SH-SY5Y (cell line): Measurements from ENCODE around the gene KIF14.

Source experiments
- GATA2 ChIP-seq: IDR thresholded peaks from 2 replicates; pipeline ENCODE4 v1.6.1; 2011; ENCODE audit warnings: mild to moderate bottlenecking, low read depth, low read length
- GATA3 ChIP-seq: IDR thresholded peaks from 2 replicates; pipeline ENCODE4 v1.6.1; 2011; ENCODE audit warnings: low read depth, mild to moderate bottlenecking, low read length, moderate library complexity

DNA sequence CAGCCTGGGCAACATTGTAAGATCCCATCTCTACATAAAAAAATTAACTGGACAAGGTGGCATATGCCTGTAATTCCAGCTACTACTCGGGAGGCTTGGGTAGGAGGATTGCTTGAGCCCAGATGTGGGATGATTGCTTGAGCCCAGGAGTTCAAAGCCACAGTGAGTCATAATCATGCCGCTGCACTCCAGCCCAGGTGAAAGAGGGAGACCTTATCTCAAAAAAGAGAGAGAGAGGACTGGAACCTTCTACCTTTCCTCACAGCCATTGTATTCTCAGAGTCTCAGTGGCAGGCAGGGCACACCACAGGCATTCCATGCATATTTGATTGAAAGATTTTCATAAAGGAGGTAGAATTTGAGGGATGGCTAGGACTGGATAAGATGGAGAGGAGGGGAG is 78.4 kb downstream of the KIF14 start:
- TF ChIP-seq GATA3 (no peak), GATA2 (no peak)
